HT1080 (cell line): ENCODE data around the gene SKA3. TPM values are rescaled to one million over a fixed set of nuclear protein-coding genes. Genes with fewer than 3 reads are reported as not detected.
A peak's percentile ranks its signal among the peaks of the same experiment; 100 is the strongest.

Source experiments
- DNase-seq: peaks from one replicate; pipeline ENCODE4 v3.0.0-alpha.2; 2015; ENCODE audit warnings: low read depth
- small RNA-seq: library from RNA; depleted of rRNA; stranded (forward); fragments of <200 nt; gene quantifications from one replicate; pipeline ENCODE3, GENCODE V24; 2014
- total RNA-seq: library from RNA; depleted of rRNA; stranded (reverse); fragments of >200 nt; shearing (Covaris generic); gene quantifications from 2 replicates; pipeline ENCODE4 v1.2.3, GENCODE V29; 2014; rRNA removed

Gene SKA3
- total RNA-seq, 1 experiment from 2014 or later: 46.0 TPM

DNA sequence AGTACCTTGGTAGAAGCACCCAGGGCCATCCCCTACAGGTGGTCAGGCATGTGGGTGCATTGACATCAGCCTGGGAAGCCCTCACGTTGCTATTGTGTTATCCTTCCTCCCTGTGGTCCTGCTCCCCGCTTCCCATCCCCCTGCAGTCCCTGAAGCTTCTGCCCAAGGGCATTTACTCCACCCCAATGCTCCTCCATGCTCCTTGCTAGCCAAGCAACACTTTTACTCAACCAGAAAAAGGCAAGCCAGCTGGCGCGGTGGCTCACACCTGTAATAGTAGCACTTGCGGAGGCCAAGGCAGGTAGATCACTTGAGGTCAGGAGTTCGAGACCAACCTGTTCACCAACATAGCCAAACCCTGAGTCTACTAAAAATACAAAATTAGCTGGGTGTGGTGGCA is 60.2 kb downstream of the SKA3 start:
- DNase-seq: no peak

DNA sequence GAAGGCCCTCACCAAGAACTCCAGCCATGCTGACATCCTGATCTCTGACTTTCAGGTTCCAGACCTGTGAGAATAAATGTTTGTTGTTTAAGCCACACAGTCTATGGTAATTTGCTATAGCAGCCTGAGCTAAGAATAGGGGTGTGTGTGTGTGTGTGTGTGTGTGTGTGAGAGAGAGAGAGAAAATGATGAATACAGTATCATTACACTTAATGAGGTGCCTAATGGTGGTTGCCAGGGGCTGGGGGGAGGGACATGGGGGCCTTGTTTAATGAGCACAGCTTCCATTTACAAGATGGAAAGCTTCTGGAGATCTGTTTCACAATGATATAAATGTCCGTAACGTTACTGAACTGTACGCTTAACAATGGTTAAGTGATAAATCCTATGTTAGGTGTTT is 61.1 kb downstream of the SKA3 start:
- DNase-seq: no peak

DNA sequence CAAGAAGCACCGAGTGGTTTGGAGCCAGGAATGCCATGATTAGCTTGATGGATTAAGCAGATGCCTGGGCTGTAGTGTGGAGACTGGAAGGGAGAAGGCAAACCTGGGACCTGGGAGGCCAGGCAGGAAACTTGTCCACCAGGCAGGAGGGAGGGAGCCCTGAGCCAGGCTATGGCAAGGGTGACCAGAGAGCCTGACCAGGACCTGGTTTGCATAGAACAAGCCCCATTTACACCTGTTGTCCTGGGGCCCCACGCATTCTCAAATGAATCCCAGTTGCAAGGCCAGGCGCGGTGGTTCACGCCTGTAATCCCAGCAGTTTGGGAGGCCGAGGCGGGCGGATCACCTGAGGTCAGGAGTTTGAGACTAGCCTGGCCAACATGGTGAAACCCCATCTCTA is 64.8 kb downstream of the SKA3 start:
- no peak for DNase-seq

DNA sequence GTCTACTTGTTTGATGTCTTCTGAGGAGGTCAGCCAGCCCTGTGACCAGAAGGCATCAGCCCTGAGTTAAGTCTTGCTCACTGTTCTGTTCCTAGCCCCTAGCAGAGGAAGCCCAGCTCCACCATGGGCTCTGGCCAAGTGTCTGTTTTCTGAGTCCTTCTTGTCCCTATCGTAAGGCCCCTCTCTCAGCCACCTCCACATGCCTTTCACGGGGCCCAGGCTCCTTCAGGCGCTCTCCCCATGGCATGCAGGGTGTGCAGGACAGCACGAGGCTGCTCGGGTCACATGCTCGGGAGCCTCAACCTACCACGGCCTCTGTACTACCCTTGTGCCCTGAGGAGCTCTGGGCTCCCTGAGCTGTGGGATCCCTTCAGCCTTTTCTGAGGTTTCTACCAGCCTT is 67.2 kb downstream of the SKA3 start:
- no peak for DNase-seq

DNA sequence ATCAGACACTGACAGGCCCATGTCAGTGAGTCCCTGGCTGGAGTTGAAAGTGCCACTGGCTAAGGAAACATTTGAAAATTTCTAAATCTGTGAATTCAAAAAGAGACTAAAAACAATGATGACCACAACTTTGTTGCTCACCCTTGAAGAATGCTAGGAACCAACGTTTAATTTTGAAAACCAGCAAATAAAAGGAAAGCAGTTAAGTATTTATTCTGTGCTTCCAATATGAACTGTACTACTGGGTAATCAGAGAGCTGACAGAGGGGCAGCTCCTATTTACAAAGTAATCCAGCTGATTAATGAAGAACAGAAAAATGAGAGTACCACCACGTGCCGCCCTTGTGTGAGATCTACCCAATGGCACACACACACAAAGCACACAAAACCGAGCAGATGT is 70.3 kb downstream of the SKA3 start:
- DNase-seq: peak; percentile 55

DNA sequence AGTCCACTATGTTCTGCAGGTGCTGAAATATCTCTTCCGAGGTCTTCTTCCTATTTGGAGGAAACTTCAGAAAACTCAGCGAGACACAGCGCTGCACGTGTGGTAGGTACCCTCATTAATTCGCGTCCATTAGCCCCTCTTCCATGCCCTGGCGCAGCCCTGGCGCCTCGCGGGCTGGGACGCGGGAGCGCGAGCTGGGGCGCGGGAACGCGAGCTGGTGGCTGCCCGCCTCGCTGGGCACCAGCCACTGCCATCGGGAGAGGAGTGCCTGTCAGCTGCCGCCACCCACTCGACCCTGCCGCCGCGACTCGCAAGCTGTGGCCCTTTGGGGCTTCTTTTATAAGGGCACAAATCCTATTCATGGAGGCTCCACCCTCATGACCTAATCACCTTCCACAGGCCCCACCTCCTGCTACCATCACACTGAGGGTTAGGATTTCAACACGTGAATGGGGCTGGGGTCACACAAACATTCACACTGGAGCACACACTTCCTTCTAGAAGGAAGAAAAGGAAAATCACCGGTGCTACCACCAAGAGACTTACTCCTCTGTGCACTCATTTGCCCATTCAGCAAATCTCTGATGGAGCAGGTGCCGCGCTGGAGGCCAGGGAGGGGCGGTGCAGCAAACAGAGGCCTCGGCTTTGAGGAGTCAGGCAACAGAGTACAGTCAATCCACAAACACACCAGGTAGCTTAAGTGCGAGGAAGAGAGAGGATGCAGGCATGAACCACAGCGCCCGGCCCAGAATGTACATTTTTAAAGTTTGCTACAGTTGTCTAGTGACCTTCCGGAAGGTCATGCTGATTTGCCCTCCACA is 71.9 kb downstream of the SKA3 start:
- DNase-seq: no peak

Small RNAs within 50 kb of the gene (small RNA-seq; reads per million reads assigned to genes)
- gene AL158032.1: not detected
- gene RF00086: 0.11 reads per million
- gene RF02116: not detected

Other genes starting within 250 kb of the SKA3 start
- gene LATS2, start 115.0 kb downstream of the SKA3 start, total RNA-seq: 11.7 and 11.8 TPM in 2 replicates
- gene SAP18, start 36.4 kb downstream of the SKA3 start, total RNA-seq: 97.7 and 120 TPM in 2 replicates
- gene MRPL57, start 106 bp upstream of the SKA3 start, total RNA-seq: 61.7 and 61.9 TPM in 2 replicates